G401 (cell line): ENCODE results near the gene ABCA3. TPM values are rescaled to one million over a fixed set of nuclear protein-coding genes. Genes with fewer than 3 reads are reported as not detected.
"Not testable (repeated sequence)": the region's sequence is repeated elsewhere in the genome, so short reads cannot be mapped to it uniquely, and the experiment has no call there.

Source experiments
- DNase-seq: peaks from one replicate; pipeline ENCODE4 v3.0.0-alpha.2; 2015; ENCODE audit warnings: low spot score
- in situ Hi-C: cut with HindIII; loops from 2 replicates; pipeline ENCODE4 v1.10.0; 2016; ENCODE audit warnings: low sequenced_read_pairs, mixed read lengths
- total RNA-seq: library from RNA; depleted of rRNA; stranded (reverse); fragments of >200 nt; shearing (Covaris generic); gene quantifications from 2 replicates; pipeline ENCODE4 v1.2.3, GENCODE V29; 2014

Gene ABCA3
- total RNA-seq, 1 experiment from 2014 or later, result 9.5 TPM

DNA sequence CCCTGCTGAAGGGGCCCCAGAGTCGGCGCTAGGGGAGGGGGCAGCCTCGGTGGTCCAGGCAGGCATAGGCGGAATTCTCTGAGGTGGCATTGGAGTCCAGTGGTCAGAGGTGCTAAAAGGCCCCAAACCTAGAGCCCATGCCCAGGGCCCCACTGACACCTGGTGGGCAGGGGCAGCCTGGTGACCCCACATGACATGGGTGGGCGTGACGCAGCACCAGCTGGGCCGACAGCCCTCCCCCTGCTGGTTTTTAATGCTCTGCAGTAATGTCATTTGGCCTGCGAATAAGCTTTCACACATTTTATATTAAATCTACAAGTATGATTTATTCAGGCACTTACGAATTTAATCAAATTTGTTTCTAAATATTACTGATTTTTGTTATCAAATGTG is 70.5 kb downstream of the ABCA3 start:
- DNase-seq, result no peak
- in situ Hi-C loops, result no loop called here

- in situ Hi-C loops, result no loop called here
- DNase-seq, result peak; percentile 91
Measured at GRCh38 chr16:2267913-2268666, 72.4 kb downstream of the ABCA3 start, which contains the start of gene RNPS1. Gene RNPS1, minus strand, starts transcription at chr16:2268126. Its CDS starts 3,483 bp downstream, at chr16:2264643.

DNA sequence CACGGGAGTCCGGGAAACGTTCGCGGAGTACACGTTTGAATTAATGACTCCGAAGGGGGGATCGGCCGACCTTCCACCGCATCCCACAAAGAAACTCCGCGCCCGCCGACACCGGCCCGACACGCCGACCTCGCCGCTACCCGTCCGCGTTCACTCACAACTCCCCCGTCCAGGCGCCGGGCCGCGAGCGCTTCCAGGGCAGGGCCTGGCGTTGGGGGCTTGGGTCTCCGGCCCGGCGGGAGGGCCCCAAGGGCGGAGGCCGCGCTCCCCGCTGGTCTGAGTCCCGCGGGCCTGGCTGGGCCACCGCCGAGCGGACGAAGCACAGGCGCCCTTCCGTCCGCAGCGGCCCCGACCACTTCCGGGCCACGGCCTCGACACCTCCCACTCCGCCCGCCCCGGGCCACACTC is 73.0 kb downstream of the ABCA3 start:
- DNase-seq, in situ Hi-C loops: not testable (repeated sequence)

- DNase-seq, in situ Hi-C loops: not testable (repeated sequence)
Measured at GRCh38 chr16:2266887-2267286, 73.6 kb downstream of the ABCA3 start.

- in situ Hi-C loops, DNase-seq: not testable (repeated sequence)
Measured at GRCh38 chr16:2263026-2263425, 77.5 kb downstream of the ABCA3 start.

DNA sequence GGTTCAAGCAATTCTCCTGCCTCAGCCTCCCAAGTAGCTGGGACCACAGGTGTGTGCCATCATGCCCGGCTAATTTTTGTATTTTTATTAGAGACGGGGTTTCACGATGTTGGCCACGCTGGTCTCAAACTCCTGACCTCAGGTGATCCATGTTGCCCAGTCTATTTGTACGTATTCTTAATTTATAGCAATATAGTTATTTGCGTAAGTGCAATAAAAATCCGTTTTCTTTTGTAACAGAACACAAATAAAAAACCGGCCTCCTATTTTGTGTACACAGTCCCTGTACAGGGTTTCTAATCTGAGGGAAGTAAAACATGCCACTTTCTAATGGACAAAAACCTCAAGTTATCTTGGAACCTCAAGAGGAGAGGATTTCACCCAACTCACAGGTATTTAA is 80.3 kb downstream of the ABCA3 start:
- DNase-seq, result no peak
- in situ Hi-C loops, result no loop called here

GRCh38 chr16:2258530-2258929 is 82.0 kb downstream of the ABCA3 start:
- in situ Hi-C loops, DNase-seq: not testable (repeated sequence)

GRCh38 chr16:2257726-2258125 is 82.8 kb downstream of the ABCA3 start:
- no peak for DNase-seq
- in situ Hi-C loops, result no loop called here

- no peak for DNase-seq
- in situ Hi-C loops, result no loop called here
Measured at GRCh38 chr16:2256531-2257140, 83.9 kb downstream of the ABCA3 start.

- in situ Hi-C loops, result no loop called here
- no peak for DNase-seq
Measured at GRCh38 chr16:2253293-2253692, 87.2 kb downstream of the ABCA3 start.

- in situ Hi-C loops, result no loop called here
Measured at GRCh38 chr16:2252806-2253148, 87.8 kb downstream of the ABCA3 start.

GRCh38 chr16:2251296-2252111 is 89.0 kb downstream of the ABCA3 start, which contains the start of gene ECI1:
Gene ECI1, minus strand, starts transcription at chr16:2251587. Its CDS starts 21 bp downstream, at chr16:2251566.
- peak; percentile 94 for DNase-seq
- in situ Hi-C loops, result no loop called here

More at GRCh38 chr16:2252806-2253148, 87.8 kb downstream of the ABCA3 start:
- DNase-seq, result no peak

DNA sequence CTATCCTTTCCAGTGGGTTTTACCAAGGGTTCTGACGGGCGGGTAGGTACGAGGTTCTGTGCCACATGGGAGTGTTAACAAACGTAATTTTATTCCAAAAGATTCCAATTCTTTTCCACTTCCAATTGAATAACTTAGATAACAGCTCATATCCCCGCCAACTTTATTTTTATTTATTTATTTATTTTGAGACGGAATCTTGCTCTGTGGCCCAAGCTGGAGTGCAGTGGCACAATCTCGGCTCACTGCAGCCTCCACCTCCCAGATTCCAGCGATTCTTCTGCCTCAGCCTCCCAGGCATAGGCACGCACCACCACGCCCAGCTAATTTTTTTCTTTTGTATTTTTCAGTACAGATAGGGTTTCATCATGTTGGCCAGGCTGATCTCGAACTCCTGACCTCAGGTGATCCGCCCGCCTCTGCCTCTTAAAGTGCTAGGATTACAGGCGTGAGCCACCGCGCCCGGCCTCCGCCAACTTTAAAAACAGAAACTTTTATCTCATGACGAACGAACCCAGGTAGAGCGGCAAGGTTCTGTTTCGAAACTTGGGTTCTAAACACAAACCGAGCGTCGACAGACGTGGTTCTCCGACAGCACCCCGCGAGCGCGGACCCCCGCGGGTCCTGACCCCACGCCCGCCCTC is 89.8 kb downstream of the ABCA3 start:
- in situ Hi-C loops, result no loop called here
- DNase-seq, result peak; percentile 15

DNA sequence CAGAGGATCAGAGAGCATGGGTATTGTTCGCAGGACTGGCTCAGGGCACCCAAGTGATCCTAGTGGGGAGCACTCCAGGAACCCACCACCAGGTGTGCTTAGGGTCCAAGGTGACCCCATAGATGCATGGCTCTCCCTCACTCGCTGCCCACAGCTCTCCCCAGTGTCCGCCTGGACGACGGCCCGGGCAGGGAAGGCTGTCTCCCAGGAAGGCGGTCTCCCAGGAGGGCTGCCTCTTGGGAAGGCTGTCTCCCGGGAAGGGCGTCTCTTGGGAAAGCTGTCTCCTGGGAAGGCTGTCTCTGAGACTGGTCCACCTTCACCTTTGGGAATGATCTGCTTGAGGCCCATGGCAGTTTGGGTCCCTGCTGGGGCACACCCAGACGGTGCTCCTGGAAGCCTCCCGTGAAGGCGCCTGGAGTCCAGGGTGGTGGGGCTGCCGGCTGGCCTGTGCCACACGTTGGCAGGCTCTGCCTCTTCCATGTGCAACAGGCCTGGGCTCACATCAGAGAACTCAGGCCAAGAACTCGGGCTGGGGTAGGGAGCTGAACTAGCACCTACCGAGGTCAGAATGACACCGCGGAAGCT is 94.1 kb downstream of the ABCA3 start:
- DNase-seq, result no peak
- in situ Hi-C loops, result no loop called here

DNA sequence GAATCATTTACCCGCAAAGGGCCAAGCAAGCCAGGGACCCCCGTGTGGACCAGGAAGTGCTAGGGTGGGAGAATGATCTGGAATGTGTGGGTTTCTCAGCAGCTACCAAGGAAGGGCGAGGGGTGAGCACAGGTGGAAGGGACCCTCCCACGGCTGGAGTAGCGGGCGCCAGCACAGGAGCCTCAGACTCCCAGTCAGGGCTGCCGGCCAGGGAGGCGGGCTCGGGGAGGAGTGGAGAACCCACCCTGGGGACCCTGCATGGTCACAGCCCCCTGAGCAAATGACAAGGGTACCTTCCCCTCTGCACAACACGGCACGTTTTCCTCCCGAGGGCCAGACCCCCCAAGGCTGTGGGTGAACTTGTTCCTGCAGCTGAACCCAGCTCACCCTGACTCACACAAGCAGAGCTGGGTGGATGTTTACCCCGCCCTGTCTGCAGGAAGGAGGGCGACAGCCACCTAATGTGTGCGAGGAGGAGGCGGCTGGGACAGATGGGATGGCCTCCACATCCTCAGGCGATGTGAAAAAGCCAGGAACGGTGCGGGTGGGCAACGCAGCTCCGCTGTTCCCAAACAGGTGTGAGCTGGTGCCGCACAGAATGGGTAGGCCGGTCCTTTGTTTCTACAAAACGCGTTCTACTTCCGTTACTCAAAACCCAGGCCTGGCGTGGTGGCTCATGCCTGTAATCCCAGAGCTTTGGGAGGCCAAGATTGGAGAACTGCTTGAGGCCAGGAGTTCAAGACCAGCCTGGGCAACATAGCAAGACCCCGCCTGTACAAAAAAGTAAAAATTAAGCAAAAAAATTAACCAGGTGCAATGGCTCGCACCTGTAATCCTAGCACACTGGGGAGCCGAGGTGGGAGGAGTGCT is 95.4 kb downstream of the ABCA3 start:
- in situ Hi-C loops, result no loop called here
- no peak for DNase-seq

- DNase-seq, result no peak
- in situ Hi-C loops, result no loop called here
Measured at GRCh38 chr16:2244301-2244700, 96.2 kb downstream of the ABCA3 start.

- no peak for DNase-seq
- in situ Hi-C loops, result no loop called here
Measured at GRCh38 chr16:2243781-2244180, 96.7 kb downstream of the ABCA3 start.

DNA sequence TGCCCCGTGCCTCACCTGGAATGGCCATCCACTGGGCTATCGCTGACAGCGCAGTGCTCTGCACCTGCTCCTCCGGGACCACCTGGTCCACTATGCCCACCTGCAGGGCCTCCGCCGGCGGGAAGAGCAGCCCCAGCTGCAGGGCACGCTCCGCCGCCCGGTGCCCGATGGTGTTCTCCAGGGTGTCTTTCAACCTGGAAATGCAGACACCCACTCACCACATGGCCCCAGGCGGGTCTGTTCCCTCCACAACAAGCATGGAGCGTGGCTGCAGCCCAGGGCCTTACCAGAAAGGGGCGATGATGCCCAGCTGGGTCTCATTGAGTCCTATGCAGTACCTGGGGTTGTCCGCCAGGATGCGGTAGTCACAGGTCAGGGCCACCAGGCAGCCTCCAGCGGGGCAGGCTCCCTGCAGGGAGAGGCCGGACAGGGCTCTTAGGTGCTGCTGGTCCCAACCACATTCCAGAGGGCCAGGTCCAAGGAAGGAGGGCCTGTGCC is 97.4 kb downstream of the ABCA3 start:
- no peak for DNase-seq
- in situ Hi-C loops, result no loop called here
